HG02763 (cell line): ENCODE measurements around the gene ITGB2.

Source experiments
- ATAC-seq: cut with Tn5 transposase; IDR thresholded peaks from one replicate; pipeline ENCODE4 v1.9.1; 2021; ENCODE audit warnings: mild to moderate bottlenecking, moderate library complexity; ENCODE audit not compliant: unreplicated experiment

The ITGB2 gene

DNA sequence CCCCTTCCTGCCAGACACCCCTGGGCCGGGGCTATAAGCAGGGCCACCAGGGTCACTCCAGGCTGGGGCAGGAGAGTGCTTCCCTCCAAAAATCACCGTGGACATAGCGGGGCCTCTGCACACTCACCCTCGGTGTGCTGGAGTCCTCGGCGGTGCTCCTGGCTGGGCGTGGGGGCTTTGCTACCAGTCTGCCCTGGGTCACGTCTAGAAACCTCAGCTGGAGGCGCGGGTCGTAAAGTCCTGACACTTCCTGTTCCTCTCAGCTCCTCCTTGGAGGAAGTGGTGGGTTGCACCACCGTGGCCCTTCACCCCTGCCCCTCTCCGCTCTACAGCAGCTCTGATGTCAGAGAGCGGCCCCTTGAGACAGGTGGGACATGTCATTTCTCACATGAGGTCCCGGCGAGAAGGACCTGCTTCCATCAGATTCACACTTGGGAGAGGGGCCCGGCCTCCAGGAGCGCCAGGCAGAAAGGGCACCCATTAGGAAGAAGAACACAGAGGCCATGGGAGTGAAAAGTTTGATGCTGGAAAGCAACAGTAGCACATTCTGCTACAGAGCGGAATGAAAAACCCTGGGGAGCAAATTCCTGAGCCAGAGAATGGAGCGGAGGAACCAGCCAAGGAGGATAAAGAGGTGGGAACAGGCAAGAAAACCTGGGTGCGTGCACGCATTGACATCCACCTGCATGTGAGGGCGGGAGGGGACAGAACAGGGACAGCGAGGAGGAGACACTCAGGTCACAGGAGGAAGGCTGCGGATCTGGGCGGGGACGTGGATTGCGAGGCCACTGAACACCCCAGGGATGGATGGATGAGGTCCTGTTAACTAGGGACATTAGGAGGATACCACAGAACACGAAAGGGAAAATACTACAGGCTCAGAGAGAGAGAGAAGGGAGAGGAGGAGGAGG is at the start of gene ITGB2:
ITGB2 (minus strand) TSS at position 206 of the 911 bp plus-strand sequence. CDS start 10,117 bp downstream, outside the sequence.
- ATAC-seq: peak; percentile 62

DNA sequence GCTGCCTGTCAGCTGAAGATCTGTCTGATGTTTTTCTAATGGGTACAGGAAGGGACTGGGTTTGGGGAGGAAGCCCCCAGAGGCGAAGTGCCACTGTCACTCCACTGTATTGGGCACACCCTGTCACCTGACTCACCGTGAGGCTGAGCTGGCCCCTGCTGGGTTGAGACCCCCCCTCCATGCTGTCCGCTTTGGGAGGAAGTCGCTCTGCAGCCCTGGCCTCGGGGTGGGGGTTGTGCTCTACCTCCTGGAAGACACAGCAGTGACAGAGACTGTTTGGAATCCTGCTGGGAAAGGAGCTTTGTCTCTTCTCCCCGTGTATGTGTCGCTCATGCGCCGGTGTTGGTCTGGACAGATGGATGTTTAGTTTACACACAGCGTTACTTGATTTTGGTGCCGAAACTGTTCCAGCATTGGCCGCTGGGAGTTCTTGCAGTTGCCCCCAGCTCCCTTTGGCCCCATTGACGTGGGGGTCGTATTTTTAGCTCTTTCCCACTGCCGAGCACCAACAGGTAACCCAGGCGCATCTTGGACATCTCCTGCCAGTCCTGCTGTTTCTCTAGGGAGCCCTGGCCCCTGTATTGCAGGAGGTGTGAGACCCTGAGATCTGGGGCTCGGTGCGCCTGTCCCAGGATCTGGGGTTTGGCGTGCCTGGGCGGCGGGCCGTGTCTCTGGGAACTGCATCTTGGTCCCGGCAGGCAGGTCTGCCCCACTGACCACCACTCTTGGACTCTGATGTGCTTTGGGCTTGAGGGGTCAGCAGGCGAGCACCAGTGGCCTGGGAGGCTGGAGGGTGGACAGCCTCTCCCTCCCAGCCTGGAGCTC is 49.4 kb upstream of the ITGB2 start:
- ATAC-seq: no peak

DNA sequence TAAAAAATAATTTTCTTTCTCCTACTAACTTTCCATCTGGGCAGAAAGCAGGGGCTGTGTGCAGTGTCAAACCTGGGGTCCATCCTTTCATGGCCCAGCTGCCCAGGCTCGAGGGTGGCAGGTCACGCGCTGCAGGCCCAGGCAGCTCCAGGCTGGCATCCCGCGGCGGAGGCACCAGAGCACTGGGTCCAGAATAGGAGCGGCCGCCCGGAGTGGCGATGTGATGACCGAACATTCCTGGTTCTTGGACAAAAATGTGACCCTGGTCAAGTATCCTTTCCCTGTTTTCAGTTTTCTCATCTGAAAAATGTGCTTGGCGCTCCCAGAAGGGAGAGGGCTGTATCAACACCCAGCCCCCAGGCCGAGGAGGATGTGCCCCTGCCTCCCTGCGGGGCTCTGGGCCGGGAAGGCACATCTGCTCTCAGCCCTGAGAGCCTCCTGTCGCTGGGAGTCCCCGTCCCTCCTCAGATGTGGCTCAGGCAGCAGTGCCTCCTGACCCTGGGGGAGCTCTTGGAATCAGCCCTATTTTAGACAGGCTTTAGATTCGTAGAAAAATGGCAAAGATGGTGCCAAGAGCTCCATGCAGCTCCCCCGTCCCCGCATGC is 48.5 kb upstream of the ITGB2 start:
- no peak for ATAC-seq

DNA sequence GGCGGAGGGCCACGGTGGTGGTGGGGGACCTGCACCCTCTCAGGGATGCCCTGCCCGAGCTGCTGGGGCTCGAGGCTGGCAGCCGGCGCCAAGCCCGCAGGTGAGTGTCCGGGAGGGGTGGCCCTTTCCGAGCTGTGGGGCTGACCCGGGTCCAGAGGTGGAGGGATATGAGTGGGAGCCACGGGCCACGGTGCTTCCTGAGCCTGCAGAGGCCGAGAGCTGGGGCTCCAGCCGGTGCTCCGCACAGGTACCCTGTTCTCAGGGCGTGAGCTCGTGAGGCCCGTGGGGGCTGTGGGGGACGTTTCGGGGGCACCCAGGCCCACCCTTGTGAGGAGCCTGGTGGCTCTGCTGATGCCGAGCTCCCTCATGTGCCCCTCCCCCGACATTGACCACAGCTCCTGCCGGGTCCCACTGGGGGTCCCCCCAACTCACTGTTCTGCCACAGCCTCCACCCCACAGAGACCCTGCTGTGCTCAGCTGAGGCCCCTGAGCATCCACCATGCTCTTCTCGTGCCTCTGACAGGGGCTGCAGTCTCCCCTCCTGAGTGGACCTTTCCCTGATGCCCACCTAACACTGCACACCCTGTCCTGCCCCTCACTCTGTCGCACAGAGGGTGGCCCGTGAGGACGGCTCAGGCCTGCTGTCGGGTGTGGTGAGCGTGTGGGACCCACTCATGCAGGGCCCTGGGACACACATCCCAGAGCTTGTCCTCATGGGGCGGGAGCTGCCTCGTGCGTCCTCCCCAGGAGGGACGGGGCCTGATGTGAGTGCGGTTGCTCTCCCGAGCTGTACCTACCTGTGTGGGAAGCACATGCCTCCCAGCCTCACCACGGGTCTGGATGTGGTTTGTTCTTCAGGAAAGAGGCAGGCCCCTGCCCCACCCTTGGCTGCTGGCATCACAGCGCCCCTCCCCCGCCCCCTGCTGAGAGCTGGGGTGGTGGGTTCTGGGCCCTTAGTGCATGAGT is 46.7 kb upstream of the ITGB2 start:
- no peak for ATAC-seq

DNA sequence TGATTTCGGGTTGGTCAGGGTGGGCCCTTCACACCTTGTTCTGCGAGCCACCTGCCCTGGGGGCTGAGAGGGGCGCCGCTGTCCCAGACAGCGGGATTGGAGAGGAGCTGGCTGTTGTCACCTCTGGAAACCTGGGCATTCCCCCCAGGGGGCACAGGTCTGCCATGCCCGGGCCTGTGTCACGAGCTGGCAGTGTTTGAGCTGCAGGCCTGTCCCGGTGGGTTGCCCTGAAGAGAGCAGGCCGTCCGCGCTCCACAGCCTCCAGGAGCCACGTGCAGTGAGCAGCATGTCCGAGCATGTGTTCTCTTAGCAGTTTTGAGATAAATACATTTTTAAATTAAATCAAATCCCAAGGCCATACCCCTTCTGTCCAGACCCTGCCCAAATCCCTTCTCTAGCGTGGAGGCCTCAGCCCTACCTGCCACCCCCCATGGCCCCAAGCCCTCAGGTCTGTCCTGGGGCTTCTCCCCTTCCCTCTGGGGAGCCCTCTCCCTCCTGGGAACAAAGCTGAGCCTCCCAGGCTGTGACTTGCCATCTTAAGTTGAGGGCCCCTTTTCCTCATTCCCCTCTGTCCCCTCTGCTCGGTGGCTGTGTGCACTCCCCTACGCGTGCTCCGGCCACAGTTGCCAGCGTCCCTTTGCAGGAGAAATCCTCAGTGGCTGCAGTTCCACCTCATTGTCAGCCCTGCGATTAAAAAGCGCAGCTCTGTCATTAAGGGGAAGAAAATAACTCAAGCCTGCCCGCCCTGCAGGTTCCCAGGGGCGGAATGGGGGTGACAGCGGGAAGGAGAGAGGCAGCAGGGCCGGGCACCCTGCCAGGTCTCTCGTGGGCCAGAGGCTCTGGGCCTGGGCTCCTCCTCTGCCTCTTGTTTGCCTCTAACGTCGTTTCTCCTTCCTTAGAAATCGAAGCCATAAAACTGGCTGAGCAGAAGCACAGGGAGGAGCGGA is 45.7 kb upstream of the ITGB2 start:
- no peak for ATAC-seq

DNA sequence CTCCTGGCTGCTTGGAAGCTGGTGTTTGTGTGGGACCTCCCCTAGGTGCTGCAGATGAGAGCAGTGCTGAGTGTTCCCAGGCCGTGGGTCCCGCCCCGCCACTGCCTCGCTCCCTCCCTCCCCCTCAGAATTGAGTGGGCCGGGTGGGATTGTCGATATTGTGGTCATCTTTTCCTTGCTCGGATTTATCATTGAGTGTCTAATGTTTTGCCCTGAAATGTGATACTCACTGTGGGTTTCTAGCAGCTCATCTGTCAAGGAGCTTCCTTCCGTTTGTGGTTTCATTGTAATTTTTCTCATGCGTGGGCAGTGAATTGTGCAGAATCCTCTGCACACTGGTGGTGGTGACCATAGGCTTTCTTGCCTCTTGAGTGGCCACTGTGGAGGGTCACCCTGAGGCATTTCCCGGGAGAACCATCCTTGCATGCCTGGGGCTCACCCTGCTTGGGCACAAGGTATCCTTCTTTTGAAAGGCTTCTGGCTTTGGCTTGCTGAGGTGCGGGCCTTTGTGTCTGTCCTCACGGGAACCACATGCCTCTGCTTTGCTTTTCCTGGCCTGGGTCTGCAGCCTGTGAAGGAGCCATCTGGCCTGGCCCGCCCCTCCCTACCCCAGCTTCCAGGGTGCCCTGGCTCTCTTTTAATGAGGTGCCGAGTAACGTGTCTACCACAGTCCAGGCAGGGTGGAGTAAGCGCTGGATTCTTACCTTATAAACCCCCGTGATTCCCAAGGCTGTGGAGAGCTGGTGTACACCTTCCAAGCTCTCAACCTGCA is 44.7 kb upstream of the ITGB2 start:
- no peak for ATAC-seq

DNA sequence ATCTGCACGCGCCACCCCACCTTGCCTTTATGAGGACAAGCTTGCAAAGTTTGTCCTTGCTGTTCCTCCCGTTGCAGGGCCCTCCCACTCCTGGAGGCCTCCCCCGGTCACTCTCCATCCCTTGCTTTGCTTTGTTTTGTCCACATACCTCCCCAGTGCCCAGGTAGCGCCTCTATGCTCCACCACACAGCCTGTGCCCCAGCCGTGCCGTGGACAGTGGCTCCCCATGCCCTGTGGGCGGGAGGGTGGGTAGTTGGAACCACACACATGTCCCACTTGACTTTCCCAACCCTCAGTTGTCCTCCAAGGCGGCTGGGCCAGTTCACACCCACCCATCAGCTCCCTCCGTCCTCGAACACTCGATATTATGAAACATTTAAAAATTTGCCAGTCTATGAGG is 43.7 kb upstream of the ITGB2 start:
- ATAC-seq: no peak

DNA sequence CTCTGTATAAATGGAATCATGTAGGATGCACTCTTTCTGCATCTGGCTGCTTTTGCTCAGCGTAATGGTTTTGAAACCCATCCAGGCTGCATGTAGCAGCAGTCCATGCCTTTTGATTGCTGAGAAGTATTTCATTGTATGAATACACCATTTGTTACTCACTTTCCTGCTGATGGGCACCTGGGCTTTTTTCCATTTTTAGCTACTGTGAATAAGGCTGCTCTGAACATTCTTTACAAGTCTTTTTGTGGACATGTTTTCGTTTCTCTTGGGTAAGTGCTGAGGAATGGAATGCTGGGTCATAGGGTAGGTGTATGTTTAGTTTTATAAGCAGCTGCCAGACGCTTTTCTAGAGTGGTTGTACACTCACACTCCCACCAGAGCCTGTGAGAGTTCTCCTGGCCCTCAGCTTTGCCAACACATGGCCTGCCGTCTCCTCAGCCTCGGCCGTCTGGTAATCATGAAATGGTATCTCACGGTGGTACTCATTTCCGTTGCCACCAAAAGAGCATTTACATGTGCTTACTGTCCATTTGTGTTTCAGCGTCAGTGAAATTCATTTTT is 41.8 kb upstream of the ITGB2 start:
- no peak for ATAC-seq

DNA sequence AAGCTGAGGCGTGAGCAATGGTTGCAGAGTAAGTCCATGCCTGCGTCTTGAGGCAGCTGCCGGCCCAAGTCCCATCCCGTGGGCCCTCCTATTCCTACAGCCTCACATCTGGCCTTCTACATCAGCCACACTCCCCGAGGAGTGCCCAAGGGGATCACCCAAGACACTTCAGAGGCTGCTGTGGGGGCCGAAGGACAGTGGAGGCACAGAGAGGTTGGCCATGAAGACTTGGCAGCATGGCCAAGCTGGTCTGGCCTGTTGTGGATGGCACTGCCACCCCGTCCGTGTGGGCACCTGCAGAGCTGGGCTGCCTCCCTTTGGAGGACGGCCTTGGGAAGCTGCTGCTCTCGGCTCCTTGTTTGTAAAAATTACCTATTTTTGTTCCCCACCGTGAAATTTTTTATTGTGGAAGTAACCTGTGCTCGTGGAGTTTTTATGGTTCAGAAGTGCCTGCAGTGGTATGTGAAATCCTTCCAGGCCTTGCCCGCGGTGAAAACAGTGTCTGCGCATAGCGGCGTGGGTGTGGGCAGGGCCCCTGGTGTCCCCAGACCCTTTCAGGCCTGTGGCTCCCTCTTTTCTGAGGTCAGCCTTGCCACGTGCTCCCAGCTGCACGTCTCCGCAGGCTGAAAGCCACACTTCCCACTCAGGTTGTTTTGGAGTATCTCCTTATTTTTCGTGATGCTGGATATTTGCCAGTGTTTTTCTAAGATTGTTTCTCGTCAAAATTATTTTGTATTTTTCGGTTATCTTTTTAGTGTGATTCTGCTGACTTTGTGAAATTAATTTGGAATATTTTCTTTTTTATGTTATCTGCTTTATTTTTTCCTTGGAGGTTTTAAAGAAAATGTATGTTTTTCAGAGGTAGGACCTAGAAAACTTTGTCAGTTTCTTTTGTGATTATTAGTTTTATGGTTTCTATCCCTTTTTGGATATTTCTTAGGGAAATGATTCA is 39.7 kb upstream of the ITGB2 start:
- ATAC-seq: no peak

DNA sequence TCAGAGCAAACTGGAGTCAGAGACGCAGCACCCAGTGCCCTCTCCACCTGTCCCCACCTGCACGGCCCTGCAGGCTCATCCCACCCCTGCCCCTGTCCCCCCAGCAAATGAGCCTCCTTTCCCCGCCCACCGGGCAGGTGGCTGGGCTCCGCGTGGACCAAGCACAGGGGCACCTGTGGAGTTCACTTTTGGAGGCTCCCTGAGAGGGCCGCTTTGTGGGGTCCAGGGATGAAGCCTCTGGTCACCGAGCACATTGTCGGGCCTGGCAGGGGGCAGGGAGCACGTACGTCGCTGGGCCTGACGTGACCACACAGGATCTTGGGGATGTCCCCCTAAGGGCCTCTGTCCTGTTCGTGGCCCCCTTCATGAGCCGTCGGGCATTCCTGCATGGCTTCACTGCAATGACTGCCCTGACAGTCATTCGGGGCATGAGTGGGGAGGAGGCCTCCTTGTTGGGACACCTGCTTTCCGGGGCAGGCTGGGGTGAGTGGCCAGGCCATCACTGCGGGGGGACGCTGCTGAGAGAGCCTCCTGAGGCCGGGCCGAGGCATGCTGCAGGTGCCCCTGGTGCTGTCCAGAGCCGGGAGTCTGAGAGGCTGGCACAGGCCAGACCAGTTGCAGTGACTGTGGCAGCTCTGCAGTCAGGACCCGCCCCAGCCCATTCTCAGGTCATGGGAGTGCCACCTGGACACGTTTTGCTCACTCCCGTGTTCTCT is 38.8 kb upstream of the ITGB2 start:
- no peak for ATAC-seq

DNA sequence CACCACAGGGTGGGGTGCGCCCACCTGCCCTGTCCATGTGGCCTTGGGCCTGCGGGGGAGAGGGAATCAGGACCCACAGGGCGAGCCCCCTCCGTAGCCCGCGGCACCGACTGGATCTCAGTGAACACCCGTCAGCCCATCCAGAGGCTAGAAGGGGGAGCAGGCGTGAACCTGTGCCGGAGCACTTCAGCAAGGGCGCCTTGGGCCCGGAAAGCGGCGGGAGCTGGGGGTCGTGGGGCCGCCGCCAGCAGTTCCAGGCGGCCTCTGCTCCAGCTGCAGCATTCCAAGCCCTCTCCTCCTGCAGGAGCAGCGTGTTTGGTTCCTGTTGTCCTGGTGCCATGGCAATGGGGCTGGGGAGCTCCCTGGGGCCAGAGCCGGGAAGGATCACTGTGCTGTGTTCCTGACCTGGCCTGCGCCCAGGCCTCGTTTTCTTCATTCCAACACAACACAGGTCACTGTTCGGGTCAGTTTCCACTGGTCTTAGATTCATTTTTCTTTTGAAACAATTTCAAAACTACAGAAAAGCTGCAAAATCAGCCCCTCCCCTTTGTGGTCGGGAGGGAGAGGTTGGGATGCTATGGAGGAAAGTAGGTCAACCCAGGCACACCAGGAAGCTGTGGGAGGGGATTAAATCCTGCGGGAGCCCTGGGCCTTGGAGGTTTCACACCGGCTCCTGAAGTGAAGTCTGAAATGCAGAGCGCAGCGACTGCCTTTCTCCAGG is 37.9 kb upstream of the ITGB2 start:
- no peak for ATAC-seq

DNA sequence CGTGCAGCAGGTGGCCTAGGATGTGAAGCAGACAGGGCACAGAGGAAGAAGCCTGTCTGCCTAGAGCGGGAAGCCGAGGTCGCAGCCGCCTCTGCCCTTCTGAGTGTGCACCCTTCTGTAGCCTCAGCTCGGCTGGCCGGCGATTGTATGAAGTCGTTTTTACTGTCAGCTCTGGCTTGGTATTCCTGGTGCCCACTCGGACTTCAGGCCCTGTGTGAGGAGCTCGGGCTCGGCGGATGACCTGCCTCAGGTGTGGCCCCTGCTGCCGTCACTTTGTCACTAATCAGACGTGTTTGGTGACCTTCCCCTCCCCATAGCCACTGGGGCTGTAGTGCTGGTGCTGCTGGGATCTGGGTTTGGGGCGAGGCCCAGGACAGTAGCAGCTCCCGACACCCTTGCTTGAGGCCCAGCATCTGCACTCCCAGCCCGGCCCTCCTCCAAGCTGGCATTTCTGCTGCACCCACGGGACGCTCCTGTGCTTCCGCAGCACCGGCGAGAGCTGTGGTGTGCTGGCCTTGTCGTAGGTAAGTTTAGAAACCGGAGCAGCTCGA is 37.3 kb upstream of the ITGB2 start:
- no peak for ATAC-seq

DNA sequence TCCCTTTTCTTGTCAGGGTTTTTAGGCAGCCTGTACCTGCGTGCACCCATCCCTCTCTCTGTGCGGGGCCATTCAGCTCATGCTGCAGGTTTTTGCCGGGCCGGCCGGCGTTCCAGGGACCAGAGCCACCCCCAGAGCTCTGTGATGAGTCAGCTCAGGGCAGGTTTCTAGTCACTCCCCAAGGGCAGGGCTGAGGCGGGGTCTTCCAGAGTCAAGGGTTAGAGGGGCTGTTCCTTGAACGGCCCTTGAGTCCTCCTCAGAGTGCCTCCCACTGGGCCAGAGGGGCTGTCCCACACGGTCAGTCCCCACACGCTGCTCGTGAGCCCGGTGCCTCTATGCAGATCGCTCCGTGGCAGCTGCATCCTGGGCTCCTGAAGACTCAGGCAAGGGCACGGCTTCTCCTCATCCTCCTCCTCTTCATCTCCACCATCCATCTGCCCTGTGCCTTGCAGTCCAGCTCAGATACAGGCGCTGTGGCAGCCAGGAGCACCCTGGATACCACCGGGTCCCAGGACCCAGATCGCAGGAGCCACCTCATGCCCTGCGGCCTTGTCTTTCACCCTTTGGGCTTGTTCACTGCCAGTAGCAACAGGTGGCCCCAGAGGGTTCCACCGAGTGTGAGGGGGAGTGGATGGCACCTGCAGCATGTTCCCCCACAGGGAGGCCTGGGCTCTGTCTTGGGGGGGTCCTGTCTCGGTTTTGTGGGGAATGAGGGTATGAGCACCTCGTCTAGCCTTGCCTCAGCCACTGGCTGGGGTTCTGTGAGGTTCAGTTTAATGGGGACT is 36.5 kb upstream of the ITGB2 start:
- no peak for ATAC-seq

DNA sequence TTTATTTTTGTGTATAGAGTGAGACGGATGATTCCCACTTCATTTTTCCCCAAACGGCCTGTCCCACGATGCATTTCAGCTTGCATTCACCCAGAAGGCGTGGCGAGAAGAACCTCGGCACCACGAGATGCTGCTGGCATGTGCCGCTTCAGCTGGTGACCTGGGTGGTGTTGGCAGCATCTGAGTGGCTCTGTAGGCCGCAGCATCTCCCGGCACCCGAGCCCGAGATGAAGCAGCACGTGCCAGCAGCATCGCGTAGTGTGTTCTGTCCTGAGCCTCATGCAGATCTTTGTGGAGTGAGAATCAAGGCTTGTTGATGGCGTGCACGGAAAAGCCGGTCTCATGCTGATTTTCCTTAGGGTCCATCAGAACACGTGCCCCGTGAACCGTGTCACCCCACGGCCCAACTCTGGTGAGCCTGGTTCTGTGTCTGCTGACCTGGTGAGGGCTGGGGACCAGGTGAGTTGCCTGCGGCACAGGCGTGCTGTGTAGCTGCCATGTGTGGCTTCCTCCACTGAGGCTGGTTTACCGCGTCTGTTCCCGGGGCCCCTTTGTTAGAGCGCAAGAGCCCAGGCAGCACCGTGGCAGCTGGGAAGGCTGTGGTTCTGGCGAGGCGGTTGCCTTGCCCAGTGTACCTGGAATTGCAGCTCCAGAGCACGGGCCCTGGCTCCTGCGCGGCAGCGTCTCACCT is 35.8 kb upstream of the ITGB2 start:
- no peak for ATAC-seq
